SK-N-SH treated with all-trans-retinoic acid at 6 μM for 48 hours (cell line): ENCODE data around the gene FRMD4B.

Source experiments
- BACH2 ChIP-seq: fragments of 250-450 bp; sonication (Bioruptor Pico); IDR thresholded peaks from 2 replicates; pipeline ENCODE4 v1.9.0; 2021; ENCODE audit warnings: mild to moderate bottlenecking, borderline replicate concordance
- OSR1 ChIP-seq: fragments of 250-450 bp; sonication (Bioruptor Pico); IDR thresholded peaks from 2 replicates; pipeline ENCODE4 v1.8.0; 2022; ENCODE audit warnings: moderate library complexity, mild to moderate bottlenecking, inconsistent platforms
- TF ChIP-seq, protein P1 (sequence below): fragments of 250-450 bp; sonication (Bioruptor Pico); IDR thresholded peaks from 2 replicates; pipeline ENCODE4 v1.8.0; 2020; ENCODE audit warnings: mild to moderate bottlenecking, moderate library complexity, borderline replicate concordance
- TF ChIP-seq, protein P2 (sequence below): fragments of 250-450 bp; sonication (Bioruptor Pico); IDR thresholded peaks from 2 replicates; pipeline ENCODE4 v1.5.1; 2021; ENCODE audit warnings: mild to moderate bottlenecking, moderate library complexity
- TF ChIP-seq, protein P3 (sequence below): fragments of 250-450 bp; sonication (Bioruptor Pico); IDR thresholded peaks from 2 replicates; pipeline ENCODE4 v1.5.0; 2020; ENCODE audit warnings: mild to moderate bottlenecking, moderate library complexity

DNA sequence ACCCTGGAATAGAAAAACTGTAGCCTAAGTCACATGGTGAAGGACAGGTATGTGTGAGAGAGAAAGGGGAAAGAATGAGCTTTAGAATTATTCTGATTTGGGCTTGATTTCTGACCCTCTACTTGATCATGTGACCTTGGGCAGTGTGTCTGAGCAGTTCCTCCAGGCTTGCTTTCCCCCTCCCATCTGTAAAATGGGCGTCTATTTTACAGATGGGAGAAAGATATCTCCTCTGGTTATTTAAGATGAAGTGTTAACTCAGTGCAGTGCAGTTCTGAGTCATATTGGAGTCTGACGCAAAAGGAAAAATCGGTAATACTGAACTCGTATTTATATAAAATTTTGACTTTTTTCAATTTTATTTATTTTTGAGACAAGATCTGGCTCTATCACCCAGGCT lies 225.4 kb downstream of the FRMD4B start:
- TF ChIP-seq BACH2 (CRISPR knock-in tag) (no peak), OSR1 (no peak)
- TF ChIP-seq, protein P1, sequence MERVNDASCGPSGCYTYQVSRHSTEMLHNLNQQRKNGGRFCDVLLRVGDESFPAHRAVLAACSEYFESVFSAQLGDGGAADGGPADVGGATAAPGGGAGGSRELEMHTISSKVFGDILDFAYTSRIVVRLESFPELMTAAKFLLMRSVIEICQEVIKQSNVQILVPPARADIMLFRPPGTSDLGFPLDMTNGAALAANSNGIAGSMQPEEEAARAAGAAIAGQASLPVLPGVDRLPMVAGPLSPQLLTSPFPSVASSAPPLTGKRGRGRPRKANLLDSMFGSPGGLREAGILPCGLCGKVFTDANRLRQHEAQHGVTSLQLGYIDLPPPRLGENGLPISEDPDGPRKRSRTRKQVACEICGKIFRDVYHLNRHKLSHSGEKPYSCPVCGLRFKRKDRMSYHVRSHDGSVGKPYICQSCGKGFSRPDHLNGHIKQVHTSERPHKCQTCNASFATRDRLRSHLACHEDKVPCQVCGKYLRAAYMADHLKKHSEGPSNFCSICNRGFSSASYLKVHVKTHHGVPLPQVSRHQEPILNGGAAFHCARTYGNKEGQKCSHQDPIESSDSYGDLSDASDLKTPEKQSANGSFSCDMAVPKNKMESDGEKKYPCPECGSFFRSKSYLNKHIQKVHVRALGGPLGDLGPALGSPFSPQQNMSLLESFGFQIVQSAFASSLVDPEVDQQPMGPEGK (CRISPR knock-in tag): no peak
- TF ChIP-seq, protein P2, sequence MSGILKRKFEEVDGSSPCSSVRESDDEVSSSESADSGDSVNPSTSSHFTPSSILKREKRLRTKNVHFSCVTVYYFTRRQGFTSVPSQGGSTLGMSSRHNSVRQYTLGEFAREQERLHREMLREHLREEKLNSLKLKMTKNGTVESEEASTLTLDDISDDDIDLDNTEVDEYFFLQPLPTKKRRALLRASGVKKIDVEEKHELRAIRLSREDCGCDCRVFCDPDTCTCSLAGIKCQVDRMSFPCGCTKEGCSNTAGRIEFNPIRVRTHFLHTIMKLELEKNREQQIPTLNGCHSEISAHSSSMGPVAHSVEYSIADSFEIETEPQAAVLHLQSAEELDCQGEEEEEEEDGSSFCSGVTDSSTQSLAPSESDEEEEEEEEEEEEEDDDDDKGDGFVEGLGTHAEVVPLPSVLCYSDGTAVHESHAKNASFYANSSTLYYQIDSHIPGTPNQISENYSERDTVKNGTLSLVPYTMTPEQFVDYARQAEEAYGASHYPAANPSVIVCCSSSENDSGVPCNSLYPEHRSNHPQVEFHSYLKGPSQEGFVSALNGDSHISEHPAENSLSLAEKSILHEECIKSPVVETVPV (CRISPR knock-in tag): no peak
- TF ChIP-seq, protein P3, sequence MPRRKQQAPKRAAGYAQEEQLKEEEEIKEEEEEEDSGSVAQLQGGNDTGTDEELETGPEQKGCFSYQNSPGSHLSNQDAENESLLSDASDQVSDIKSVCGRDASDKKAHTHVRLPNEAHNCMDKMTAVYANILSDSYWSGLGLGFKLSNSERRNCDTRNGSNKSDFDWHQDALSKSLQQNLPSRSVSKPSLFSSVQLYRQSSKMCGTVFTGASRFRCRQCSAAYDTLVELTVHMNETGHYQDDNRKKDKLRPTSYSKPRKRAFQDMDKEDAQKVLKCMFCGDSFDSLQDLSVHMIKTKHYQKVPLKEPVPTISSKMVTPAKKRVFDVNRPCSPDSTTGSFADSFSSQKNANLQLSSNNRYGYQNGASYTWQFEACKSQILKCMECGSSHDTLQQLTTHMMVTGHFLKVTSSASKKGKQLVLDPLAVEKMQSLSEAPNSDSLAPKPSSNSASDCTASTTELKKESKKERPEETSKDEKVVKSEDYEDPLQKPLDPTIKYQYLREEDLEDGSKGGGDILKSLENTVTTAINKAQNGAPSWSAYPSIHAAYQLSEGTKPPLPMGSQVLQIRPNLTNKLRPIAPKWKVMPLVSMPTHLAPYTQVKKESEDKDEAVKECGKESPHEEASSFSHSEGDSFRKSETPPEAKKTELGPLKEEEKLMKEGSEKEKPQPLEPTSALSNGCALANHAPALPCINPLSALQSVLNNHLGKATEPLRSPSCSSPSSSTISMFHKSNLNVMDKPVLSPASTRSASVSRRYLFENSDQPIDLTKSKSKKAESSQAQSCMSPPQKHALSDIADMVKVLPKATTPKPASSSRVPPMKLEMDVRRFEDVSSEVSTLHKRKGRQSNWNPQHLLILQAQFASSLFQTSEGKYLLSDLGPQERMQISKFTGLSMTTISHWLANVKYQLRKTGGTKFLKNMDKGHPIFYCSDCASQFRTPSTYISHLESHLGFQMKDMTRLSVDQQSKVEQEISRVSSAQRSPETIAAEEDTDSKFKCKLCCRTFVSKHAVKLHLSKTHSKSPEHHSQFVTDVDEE (CRISPR knock-in tag): no peak
